AG09319 (cell line): ENCODE results near the gene MMP10.

ENCODE experiments used
- DNase-seq: peaks from one replicate; pipeline ENCODE4 v3.0.0-alpha.2; 2010; ENCODE audit warnings: low read depth; ENCODE audit errors: extremely low read depth
- TF ChIP-seq, protein P1 (sequence below): IDR thresholded peaks from 2 replicates; pipeline ENCODE4 v1.5.1; 2011; ENCODE audit warnings: low read depth, mild to moderate bottlenecking, inconsistent platforms, low read length, moderate library complexity

The MMP10 gene

DNA sequence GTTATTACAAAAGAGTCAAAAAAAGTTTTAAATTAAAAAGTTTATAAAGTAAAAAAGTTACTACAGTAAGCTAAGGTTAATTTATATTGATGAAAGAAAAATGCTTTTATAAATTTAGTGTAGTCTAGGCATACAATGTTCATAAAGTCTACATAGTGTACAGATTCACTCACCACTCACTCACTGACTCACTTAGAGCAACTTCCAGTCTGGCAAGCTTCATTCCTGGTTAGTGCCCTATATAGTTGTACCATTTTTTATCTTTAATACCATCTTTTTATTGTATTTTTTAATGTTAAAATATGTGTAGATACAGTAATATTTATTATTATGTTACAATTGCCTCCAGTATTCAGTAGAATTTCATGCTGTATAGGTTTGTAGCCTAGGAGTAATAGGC, 2.6 kb upstream of the MMP10 start:
- TF ChIP-seq, protein P1, sequence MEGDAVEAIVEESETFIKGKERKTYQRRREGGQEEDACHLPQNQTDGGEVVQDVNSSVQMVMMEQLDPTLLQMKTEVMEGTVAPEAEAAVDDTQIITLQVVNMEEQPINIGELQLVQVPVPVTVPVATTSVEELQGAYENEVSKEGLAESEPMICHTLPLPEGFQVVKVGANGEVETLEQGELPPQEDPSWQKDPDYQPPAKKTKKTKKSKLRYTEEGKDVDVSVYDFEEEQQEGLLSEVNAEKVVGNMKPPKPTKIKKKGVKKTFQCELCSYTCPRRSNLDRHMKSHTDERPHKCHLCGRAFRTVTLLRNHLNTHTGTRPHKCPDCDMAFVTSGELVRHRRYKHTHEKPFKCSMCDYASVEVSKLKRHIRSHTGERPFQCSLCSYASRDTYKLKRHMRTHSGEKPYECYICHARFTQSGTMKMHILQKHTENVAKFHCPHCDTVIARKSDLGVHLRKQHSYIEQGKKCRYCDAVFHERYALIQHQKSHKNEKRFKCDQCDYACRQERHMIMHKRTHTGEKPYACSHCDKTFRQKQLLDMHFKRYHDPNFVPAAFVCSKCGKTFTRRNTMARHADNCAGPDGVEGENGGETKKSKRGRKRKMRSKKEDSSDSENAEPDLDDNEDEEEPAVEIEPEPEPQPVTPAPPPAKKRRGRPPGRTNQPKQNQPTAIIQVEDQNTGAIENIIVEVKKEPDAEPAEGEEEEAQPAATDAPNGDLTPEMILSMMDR, result no peak

DNA sequence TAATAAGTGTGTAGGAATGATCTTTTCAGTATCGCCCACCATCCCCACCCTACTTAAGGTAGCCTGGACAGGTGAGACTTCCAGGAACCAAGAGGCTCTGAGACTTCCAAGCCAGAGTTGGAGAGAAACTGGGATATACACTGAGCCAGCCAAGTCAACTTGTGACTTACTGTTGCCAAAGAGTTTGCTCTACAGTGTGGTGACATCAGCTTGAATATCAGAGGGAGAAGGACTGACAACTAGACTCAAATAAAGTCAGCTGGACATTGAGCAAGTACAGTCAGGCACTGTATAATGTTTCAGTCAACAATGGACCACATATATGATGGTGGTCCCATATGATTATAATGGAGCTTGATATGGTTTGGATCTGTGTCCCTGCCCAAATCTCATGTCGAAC, 1.2 kb upstream of the MMP10 start:
- DNase-seq, result no peak
- TF ChIP-seq, protein P1, result no peak

More for the DNA sequence above, 2.6 kb upstream of the MMP10 start:
- DNase-seq, result no peak

DNA sequence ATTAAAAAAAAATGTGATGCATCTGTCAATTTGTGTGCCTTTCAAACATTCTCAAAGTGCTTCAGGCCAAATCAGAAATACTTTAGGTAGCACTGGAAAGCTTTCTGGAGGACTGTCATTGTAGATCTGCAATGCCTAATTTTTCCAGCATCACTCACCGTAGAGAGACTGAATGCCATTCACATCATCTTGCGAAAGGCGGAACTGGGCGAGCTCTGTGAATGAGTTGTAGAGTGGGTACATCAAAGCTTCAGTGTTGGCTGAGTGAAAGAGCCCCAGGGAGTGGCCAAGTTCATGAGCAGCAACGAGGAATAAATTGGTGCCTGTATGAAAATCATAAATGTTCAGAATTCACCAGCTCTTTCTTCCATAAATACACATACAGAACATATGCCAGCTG, 4.0 kb downstream of the MMP10 start:
- no peak for DNase-seq
- TF ChIP-seq, protein P1, result no peak

DNA sequence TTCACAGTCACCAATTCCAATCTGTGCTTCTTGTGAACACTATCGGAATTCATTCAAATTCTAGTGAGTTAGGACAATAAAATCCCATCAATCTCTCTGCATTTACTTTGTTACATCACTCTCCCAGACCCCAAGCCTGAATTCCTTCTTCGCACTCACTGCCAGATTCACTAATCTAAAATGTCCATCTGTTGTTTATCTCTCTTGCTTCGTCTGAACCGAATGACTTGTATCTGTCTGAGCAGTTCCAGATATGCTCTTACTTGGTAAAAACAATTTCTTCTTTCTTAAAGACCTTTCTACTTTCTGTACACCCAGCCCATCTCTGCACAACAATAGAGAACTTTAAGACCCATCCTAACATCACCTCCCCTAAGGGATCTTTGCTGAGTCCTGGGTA, 7.0 kb downstream of the MMP10 start:
- no peak for DNase-seq

DNA sequence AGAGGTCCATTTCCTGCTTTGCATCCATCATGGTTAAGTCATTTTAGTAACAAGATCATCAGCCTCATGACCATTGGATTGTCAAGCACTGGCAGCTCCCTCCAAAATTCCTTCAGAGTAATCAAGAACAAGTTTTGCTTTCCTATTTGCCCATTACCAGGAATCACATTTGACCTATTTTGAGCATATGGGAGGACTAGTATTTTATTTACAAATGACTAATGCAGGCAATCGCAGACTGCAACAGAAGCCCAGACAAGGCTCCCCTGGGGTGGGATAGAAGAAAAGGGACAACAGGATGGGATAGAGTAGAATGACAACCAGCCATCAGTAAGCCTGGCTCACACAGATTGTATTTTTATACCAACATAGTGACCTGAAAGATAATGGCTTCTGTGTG, 9.1 kb downstream of the MMP10 start:
- TF ChIP-seq, protein P1, result no peak
- no peak for DNase-seq

More for the DNA sequence above, 7.0 kb downstream of the MMP10 start:
- TF ChIP-seq, protein P1, result no peak

DNA sequence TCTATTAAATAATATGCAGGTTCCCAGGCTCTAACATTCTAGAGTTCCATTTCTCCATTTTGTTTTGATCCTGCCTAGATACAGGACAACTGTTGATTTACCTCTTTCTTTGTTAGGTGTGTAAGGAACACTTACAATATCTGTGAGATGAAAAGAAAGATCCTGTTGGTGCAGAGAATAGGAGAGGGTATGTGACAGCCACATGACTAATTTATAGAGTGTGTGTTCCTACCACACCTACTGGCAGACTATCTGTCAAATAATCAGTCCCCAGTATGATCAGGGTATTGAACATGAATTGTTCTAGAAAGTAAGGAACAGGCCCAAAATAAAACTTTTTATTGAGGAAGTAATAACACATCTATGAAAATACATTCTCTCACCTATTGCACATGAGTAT, 10.2 kb downstream of the MMP10 start:
- TF ChIP-seq, protein P1, result no peak
- DNase-seq, result no peak

DNA sequence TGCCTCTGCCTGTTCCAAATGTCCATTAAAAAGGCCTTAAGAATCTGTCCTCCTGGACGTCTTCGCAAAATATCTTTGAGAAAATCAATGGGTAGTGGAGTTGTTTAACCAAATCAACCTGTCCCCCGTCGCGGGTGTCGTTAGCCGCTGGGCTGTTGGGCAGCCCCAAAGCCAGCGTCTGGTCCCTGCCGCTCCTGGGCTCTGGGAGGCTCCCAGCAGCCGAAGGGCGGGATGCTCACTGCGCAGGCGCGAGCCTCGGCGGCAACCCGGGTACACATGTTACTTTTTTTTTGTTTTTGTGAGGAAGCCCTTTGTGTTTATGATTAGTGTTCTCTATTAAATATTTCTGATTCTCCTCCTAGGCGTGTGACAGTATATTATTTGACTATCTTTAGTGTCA, 12.6 kb downstream of the MMP10 start:
- no peak for DNase-seq

More for the DNA sequence above, 12.6 kb downstream of the MMP10 start:
- TF ChIP-seq, protein P1, result no peak
